H9 (cell line): Measurements from ENCODE around the gene HNRNPF. TPM values are rescaled to one million over a fixed set of nuclear protein-coding genes. Genes with fewer than 3 reads are reported as not detected.

Source experiments
- DNase-seq: peaks from one replicate; pipeline ENCODE4 v3.0.0-alpha.2; 2017
- H2AFZ ChIP-seq: one replicate; pipeline ENCODE4 v1.6.1; 2013; ENCODE audit warnings: mild to moderate bottlenecking, low read length, control low read depth, moderate library complexity
- H2AK5ac ChIP-seq: 2 replicates; pipeline ENCODE4 v1.6.1; 2013; ENCODE audit warnings: low read length, control low read depth, mixed read lengths; ENCODE audit not compliant: insufficient read length
- H2BK120ac ChIP-seq: one replicate; pipeline ENCODE4 v1.6.1; 2013; ENCODE audit warnings: low read depth, mild to moderate bottlenecking, low read length, control low read depth, inconsistent platforms; ENCODE audit not compliant: poor library complexity, severe bottlenecking
- H2BK12ac ChIP-seq: 2 replicates; pipeline ENCODE4 v1.6.1; 2013; ENCODE audit warnings: low read length, control low read depth, mixed read lengths, low read depth; ENCODE audit not compliant: insufficient read length
- H2BK15ac ChIP-seq: 2 replicates; pipeline ENCODE4 v1.6.1; 2013; ENCODE audit warnings: low read depth, low read length, control low read depth
- H2BK20ac ChIP-seq: one replicate; pipeline ENCODE4 v1.6.1; 2013; ENCODE audit warnings: low read depth, mild to moderate bottlenecking, low read length, control low read depth, inconsistent platforms; ENCODE audit not compliant: poor library complexity, severe bottlenecking
- H2BK5ac ChIP-seq: 2 replicates; pipeline ENCODE4 v1.6.1; 2013; ENCODE audit warnings: low read length, control low read depth, mixed read lengths; ENCODE audit not compliant: insufficient read length
- H3K14ac ChIP-seq: 2 replicates; pipeline ENCODE4 v1.6.1; 2013; ENCODE audit warnings: low read length, control low read depth; ENCODE audit not compliant: insufficient read depth
- H3K18ac ChIP-seq: 2 replicates; pipeline ENCODE4 v1.6.1; 2013; ENCODE audit warnings: low read depth, mild to moderate bottlenecking, mixed read lengths, low read length, control low read depth; ENCODE audit not compliant: insufficient read length
- H3K23ac ChIP-seq: 2 replicates; pipeline ENCODE4 v1.6.1; 2013; ENCODE audit warnings: low read length, control low read depth, mixed read lengths, low read depth; ENCODE audit not compliant: insufficient read length
- H3K23me2 ChIP-seq: 2 replicates; pipeline ENCODE4 v1.6.1; 2013; ENCODE audit warnings: low read depth, mild to moderate bottlenecking, mixed read lengths, low read length, control low read depth; ENCODE audit not compliant: insufficient read length, poor library complexity, severe bottlenecking
- H3K27ac ChIP-seq: 2 replicates; pipeline ENCODE4 v1.5.1; 2013; ENCODE audit warnings: low read length, control low read depth, mixed read lengths, low read depth; ENCODE audit not compliant: insufficient read length
- H3K27me3 ChIP-seq: 2 replicates; pipeline ENCODE4 v1.6.1; 2013; ENCODE audit warnings: low read length, control low read depth, inconsistent platforms; ENCODE audit not compliant: insufficient read depth
- H3K4ac ChIP-seq: 2 replicates; pipeline ENCODE4 v1.6.1; 2013; ENCODE audit warnings: low read depth, mild to moderate bottlenecking, control low read depth, inconsistent platforms, low read length, moderate library complexity
- H3K4me1 ChIP-seq: 2 replicates; pipeline ENCODE4 v1.6.1; 2013; ENCODE audit warnings: low read length, control low read depth, inconsistent platforms; ENCODE audit not compliant: insufficient read depth
- H3K4me2 ChIP-seq: 2 replicates; pipeline ENCODE4 v1.6.1; 2013; ENCODE audit warnings: low read length, control low read depth, mixed read lengths; ENCODE audit not compliant: insufficient read length, insufficient read depth
- H3K56ac ChIP-seq: 2 replicates; pipeline ENCODE4 v1.6.1; 2013; ENCODE audit warnings: low read depth, mild to moderate bottlenecking, mixed read lengths, low read length, control low read depth; ENCODE audit not compliant: insufficient read length
- H3K79me1 ChIP-seq: 2 replicates; pipeline ENCODE4 v1.6.1; 2013; ENCODE audit warnings: low read depth, mild to moderate bottlenecking, moderate library complexity, low read length, control low read depth, inconsistent platforms; ENCODE audit not compliant: insufficient read depth, poor library complexity, severe bottlenecking
- H3K79me2 ChIP-seq: 2 replicates; pipeline ENCODE4 v1.6.1; 2013; ENCODE audit warnings: low read length, control low read depth, inconsistent platforms; ENCODE audit not compliant: insufficient read depth
- H3K9ac ChIP-seq: 2 replicates; pipeline ENCODE4 v1.6.1; 2013; ENCODE audit warnings: low read length, control low read depth, mixed read lengths; ENCODE audit not compliant: insufficient read length; ENCODE audit errors: extremely low read depth
- H3K9me3 ChIP-seq: one replicate; pipeline ENCODE4 v1.6.1; 2013; ENCODE audit warnings: low read depth, low read length, inconsistent platforms; ENCODE audit not compliant: control insufficient read depth
- H3T11ph ChIP-seq: one replicate; pipeline ENCODE4 v1.6.1; 2013; ENCODE audit warnings: mild to moderate bottlenecking, low read length, control low read depth, inconsistent platforms
- H4K20me1 ChIP-seq: one replicate; pipeline ENCODE4 v1.6.1; 2013; ENCODE audit not compliant: control insufficient read depth, insufficient read length, insufficient read depth
- H4K5ac ChIP-seq: 2 replicates; pipeline ENCODE4 v1.6.1; 2013; ENCODE audit warnings: low read depth, mild to moderate bottlenecking, mixed read lengths, low read length, control low read depth; ENCODE audit not compliant: insufficient read length
- H4K8ac ChIP-seq: replicated peaks from 2 replicates; pipeline ENCODE4 v1.6.1; 2013; ENCODE audit warnings: low read length, control low read depth, mixed read lengths, low read depth; ENCODE audit not compliant: insufficient read length
- H4K91ac ChIP-seq: 2 replicates; pipeline ENCODE4 v1.6.1; 2013; ENCODE audit warnings: low read depth, mild to moderate bottlenecking, moderate library complexity, mixed read lengths, low read length, control low read depth; ENCODE audit not compliant: insufficient read length
- H3K27ac Mint-ChIP-seq, 3 experiments: 2 replicates in 2 of 3; 3 replicates in 1 of 3; pipeline ENCODE4 v1.8.0; 2020 to 2021; ENCODE audit warnings: mixed read lengths in 3 of 3, mild to moderate bottlenecking in 1 of 3, moderate library complexity in 1 of 3
- H3K27me3 Mint-ChIP-seq: 2 replicates; pipeline ENCODE4 v1.8.0; 2021; ENCODE audit warnings: low read depth, mild to moderate bottlenecking, moderate library complexity, mixed read lengths
- H3K36me3 Mint-ChIP-seq, 3 experiments: 2 replicates in 2 of 3; 3 replicates in 1 of 3; pipeline ENCODE4 v1.8.0; 2020 to 2021; ENCODE audit warnings: low read depth in 3 of 3, mixed read lengths in 3 of 3; ENCODE audit not compliant: insufficient read depth in 1 of 3
- H3K4me1 Mint-ChIP-seq, 2 experiments: 2 replicates each; pipeline ENCODE4 v1.8.0; 2020; ENCODE audit warnings: mixed read lengths in 2 of 2
- H3K4me3 Mint-ChIP-seq, 2 experiments: 2 replicates in 1 of 2; 3 replicates in 1 of 2; pipeline ENCODE4 v1.8.0; 2020 to 2021; ENCODE audit warnings: mild to moderate bottlenecking in 2 of 2, mixed read lengths in 2 of 2, moderate library complexity in 1 of 2
- H3K9me3 Mint-ChIP-seq, 2 experiments: 2 replicates in 1 of 2; 3 replicates in 1 of 2; pipeline ENCODE4 v1.8.0; 2020; ENCODE audit warnings: mild to moderate bottlenecking in 2 of 2, mixed read lengths in 2 of 2, moderate library complexity in 1 of 2
- CTCF ChIP-seq: fragments of 200-600 bp; sonication (generic); conservative IDR thresholded peaks from 3 replicates; pipeline ENCODE4 v1.8.0; 2021; ENCODE audit warnings: antibody characterized with exemption, mild to moderate bottlenecking
- WGBS: extraction: QIAGEN DNeasy Blood & Tissue Kit; methylation state at CpG from one replicate; pipeline ENCODE4 v1.1.7; 2013; ENCODE audit warnings: missing lambda C conversion rate, low lambda C conversion rate, mixed read lengths; ENCODE audit not compliant: insufficient read length; ENCODE audit errors: extremely low coverage; 5-methylcytosine and 5-hydroxymethylcytosine counted together
- total RNA-seq: library from RNA; stranded (reverse); gene quantifications from 2 replicates; pipeline ENCODE4 v1.2.1, GENCODE V29; 2021

The HNRNPF gene
- total RNA-seq, 1 experiment from 2014 or later = 411 TPM

- no CpG with 5 or more reads among the region's 6 CpGs for WGBS
Measured at GRCh38 chr10:43421519-43421918, 12.5 kb upstream of the HNRNPF start.

More at GRCh38 chr10:43421519-43421918, 12.5 kb upstream of the HNRNPF start:
- Histone ChIP-seq H2BK120ac (no peak overlapping the region), H4K5ac (no peak overlapping the region), H3K9me3 (no peaks in the 10 kb centered on the region), H3K79me1 (no peaks in the 10 kb centered on the region), H2AFZ (no peak overlapping the region), H2BK5ac (no peak overlapping the region), H4K20me1 (no peaks in the 10 kb centered on the region), H2AK5ac (no peak overlapping the region), H3K56ac (no peak overlapping the region), H3K18ac (no peak overlapping the region), H3K9ac (no peak overlapping the region), H2BK15ac (no peak overlapping the region), H3K23ac (no peak overlapping the region), H3K23me2 (no peaks in the 10 kb centered on the region), H3K79me2 (no peaks in the 10 kb centered on the region), H3T11ph (no peak overlapping the region), H3K27ac (no peak overlapping the region), H3K4me1 (no peaks in the 10 kb centered on the region), H3K4me2 (no peak overlapping the region), H2BK12ac (no peak overlapping the region), H3K4ac (no peak overlapping the region), H2BK20ac (no peak overlapping the region), H3K27me3 (no peaks in the 10 kb centered on the region), H3K14ac (no peak overlapping the region), H4K91ac (no peak overlapping the region), H4K8ac (no peak overlapping the region)
- Mint-ChIP-seq H3K4me3 (no peak overlapping the region), H3K27me3 (peaks cover 17% of the 10 kb centered on the region), H3K9me3 (peaks cover 3 to 13% of the 10 kb centered on the region in 2 experiments; a peak in 4 of 5 replicates), H3K36me3 (peaks cover 0 to 9% (median 3%) of the 10 kb centered on the region in 3 experiments; a peak in 3 of 7 replicates), H3K27ac (no peak overlapping the region), H3K4me1 (peaks cover 6% of the 10 kb centered on the region in 2 experiments)
- no peak for TF ChIP-seq CTCF
- no peak for DNase-seq
